HCT116 (cell line): ENCODE measurements around the gene OOSP1.

Source experiments
- CEBPB ChIP-seq: IDR thresholded peaks from 2 replicates; pipeline ENCODE4 v1.6.1; 2012; ENCODE audit warnings: low read depth
- EZH2 ChIP-seq: fragments of 200-600 bp; sonication (generic); IDR thresholded peaks from 2 replicates; pipeline ENCODE4 v1.6.1; 2017; ENCODE audit warnings: antibody characterized with exemption, mixed run types
- POLR2A ChIP-seq: IDR thresholded peaks from 2 replicates; pipeline ENCODE4 v1.7.0; 2011; ENCODE audit warnings: borderline replicate concordance; ENCODE audit not compliant: insufficient read depth, insufficient read length; ENCODE audit errors: extremely low read depth
- RAD21 ChIP-seq: IDR thresholded peaks from 2 replicates; pipeline ENCODE4 v1.6.1; 2012; ENCODE audit warnings: low read depth, mild to moderate bottlenecking
- SIN3A ChIP-seq: IDR thresholded peaks from 2 replicates; pipeline ENCODE4 v1.6.1; 2012; ENCODE audit warnings: low read depth
- TCF7L2 ChIP-seq: IDR thresholded peaks from 2 replicates; pipeline ENCODE4 v1.7.0; 2011; ENCODE audit warnings: borderline replicate concordance, inconsistent platforms; ENCODE audit not compliant: insufficient read depth, insufficient read length; ENCODE audit errors: extremely low read depth
- ZNF274 ChIP-seq: fragments of 200-500 bp; sonication (Bioruptor generic); IDR thresholded peaks from 2 replicates; pipeline ENCODE4 v1.6.1; 2014; ENCODE audit warnings: mild to moderate bottlenecking, low read depth, low read length, inconsistent platforms
- TF ChIP-seq, protein P1 (sequence below), 3 experiments: fragments of 200-600 bp in 1 of 3; sonication (generic) in 1 of 3; IDR thresholded peaks in 2 of 3; conservative IDR thresholded peaks in 1 of 3; 2 replicates each; pipeline ENCODE4 v1.5.1; 2012 to 2017; ENCODE audit warnings: low read depth in 2 of 3, low read length in 2 of 3, antibody characterized with exemption in 1 of 3, borderline replicate concordance in 1 of 3, control low read depth in 1 of 3, mild to moderate bottlenecking in 1 of 3, mixed read lengths in 1 of 3, mixed run types in 1 of 3, moderate library complexity in 1 of 3; ENCODE audit not compliant: insufficient read depth in 1 of 3
- TF ChIP-seq, protein P2 (sequence below): IDR thresholded peaks from 2 replicates; pipeline ENCODE4 v1.6.1; 2012
- TF ChIP-seq, protein P3 (sequence below): IDR thresholded peaks from 2 replicates; pipeline ENCODE4 v1.6.1; 2012

DNA sequence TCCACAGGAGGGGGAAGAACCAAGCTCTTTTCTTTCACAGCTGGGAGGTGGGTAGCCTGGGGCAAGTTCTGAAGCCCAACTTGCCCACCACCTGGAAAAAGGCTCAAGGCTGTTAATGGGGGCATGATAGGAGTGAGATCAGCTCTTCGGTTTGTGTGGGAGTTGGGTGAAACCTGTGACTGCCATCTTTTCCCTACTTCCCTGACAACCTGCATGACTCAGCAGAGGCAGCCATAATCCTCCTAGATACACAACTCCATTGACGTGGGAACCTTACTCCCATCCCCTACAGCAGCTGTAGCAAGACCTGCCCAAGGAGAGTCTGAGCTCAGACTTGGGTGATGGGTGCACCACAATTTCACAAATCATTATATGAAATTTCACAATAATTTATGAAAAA is 65.5 kb downstream of the OOSP1 start:
- TF ChIP-seq RAD21 (no peak), POLR2A (no peak), TCF7L2 (no peak), SIN3A (no peak), CEBPB (no peak), ZNF274 (no peak), EZH2 (no peak)
- TF ChIP-seq, protein P1, sequence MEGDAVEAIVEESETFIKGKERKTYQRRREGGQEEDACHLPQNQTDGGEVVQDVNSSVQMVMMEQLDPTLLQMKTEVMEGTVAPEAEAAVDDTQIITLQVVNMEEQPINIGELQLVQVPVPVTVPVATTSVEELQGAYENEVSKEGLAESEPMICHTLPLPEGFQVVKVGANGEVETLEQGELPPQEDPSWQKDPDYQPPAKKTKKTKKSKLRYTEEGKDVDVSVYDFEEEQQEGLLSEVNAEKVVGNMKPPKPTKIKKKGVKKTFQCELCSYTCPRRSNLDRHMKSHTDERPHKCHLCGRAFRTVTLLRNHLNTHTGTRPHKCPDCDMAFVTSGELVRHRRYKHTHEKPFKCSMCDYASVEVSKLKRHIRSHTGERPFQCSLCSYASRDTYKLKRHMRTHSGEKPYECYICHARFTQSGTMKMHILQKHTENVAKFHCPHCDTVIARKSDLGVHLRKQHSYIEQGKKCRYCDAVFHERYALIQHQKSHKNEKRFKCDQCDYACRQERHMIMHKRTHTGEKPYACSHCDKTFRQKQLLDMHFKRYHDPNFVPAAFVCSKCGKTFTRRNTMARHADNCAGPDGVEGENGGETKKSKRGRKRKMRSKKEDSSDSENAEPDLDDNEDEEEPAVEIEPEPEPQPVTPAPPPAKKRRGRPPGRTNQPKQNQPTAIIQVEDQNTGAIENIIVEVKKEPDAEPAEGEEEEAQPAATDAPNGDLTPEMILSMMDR (IDR thresholded peaks at IDR 0.05 in 2 of 3, conservative IDR thresholded peaks at IDR 0.05 in 1 of 3; ENCODE audit: borderline replicate concordance in 1 of 3, insufficient read depth in 1 of 3, low read depth in 2 of 3, low read length in 2 of 3), result no peak
- TF ChIP-seq, protein P2, sequence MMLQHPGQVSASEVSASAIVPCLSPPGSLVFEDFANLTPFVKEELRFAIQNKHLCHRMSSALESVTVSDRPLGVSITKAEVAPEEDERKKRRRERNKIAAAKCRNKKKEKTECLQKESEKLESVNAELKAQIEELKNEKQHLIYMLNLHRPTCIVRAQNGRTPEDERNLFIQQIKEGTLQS, result no peak
- TF ChIP-seq, protein P3, sequence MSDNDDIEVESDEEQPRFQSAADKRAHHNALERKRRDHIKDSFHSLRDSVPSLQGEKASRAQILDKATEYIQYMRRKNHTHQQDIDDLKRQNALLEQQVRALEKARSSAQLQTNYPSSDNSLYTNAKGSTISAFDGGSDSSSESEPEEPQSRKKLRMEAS, result no peak
